ENCODE results near the gene SLC2A4RG.
"Not testable (repeated sequence)": the region's sequence is repeated elsewhere in the genome, so short reads cannot be mapped to it uniquely, and the experiment has no call there.

SLC2A4RG gene

GRCh38 chr20:63771046-63771707 is 31.6 kb downstream of the SLC2A4RG start:
- no peak for TF ChIP-seq CTCF (IDR thresholded peaks at IDR 0.05; ENCODE audit: low read depth, low read length, missing control alignments)
- no peak overlapping the region for H3K4me3 ChIP-seq (ENCODE audit: low read depth, low read length)
- no peak for DNase-seq (ENCODE audit: low read depth)

- no peak overlapping the region for H3K4me3 ChIP-seq (ENCODE audit: low read depth, low read length)
- DNase-seq (ENCODE audit: low read depth) = no peak
- no peak for TF ChIP-seq CTCF (IDR thresholded peaks at IDR 0.05; ENCODE audit: low read depth, low read length, missing control alignments)
These were observed 33.4 kb downstream of the SLC2A4RG start for GRCh38 chr20:63772781-63773518.

GRCh38 chr20:63773571-63774241 is 34.1 kb downstream of the SLC2A4RG start:
- DNase-seq (ENCODE audit: low read depth) = no peak
- no peak for TF ChIP-seq CTCF (IDR thresholded peaks at IDR 0.05; ENCODE audit: low read depth, low read length, missing control alignments)
- H3K4me3 ChIP-seq (ENCODE audit: low read depth, low read length) = no peak overlapping the region

- DNase-seq (ENCODE audit: low read depth) = no peak
- no peak overlapping the region for H3K4me3 ChIP-seq (ENCODE audit: low read depth, low read length)
- TF ChIP-seq CTCF (IDR thresholded peaks at IDR 0.05; ENCODE audit: low read depth, low read length, missing control alignments) = no peak
These were observed 34.7 kb downstream of the SLC2A4RG start for GRCh38 chr20:63774306-63774705.

GRCh38 chr20:63775096-63775978 is 35.8 kb downstream of the SLC2A4RG start:
- no peak overlapping the region for H3K4me3 ChIP-seq (ENCODE audit: low read depth, low read length)
- peak; percentile 31 for TF ChIP-seq CTCF (IDR thresholded peaks at IDR 0.05; ENCODE audit: low read depth, low read length, missing control alignments)
- no peak for DNase-seq (ENCODE audit: low read depth)

GRCh38 chr20:63776875-63777274 is 37.3 kb downstream of the SLC2A4RG start:
- not testable (repeated sequence) for DNase-seq (ENCODE audit: low read depth); H3K4me3 ChIP-seq (ENCODE audit: low read depth, low read length)

- no peak overlapping the region for H3K4me3 ChIP-seq (ENCODE audit: low read depth, low read length)
- DNase-seq (ENCODE audit: low read depth) = no peak
- no peak for TF ChIP-seq CTCF (IDR thresholded peaks at IDR 0.05; ENCODE audit: low read depth, low read length, missing control alignments)
These were observed 38.0 kb downstream of the SLC2A4RG start for GRCh38 chr20:63777614-63778013.
